Upper lobe of left lung (tissue), 4 donors: ENCODE data around the gene UBQLN1.

Experiments
- CTCF ChIP-seq, 6 experiments: fragments of 450-650 bp in 4 of 6; fragments of 200-600 bp in 2 of 6; sonication (generic) in 2 of 6; IDR thresholded peaks; one replicate each; pipeline ENCODE4 v1.5.1; 2016 to 2019; ENCODE audit warnings: antibody characterized with exemption in 6 of 6
- EP300 ChIP-seq, 4 donors: sonication (generic); formaldehyde crosslinking; IDR thresholded peaks; one replicate each; pipeline ENCODE4 v1.5.1; 2017; ENCODE audit warnings: antibody characterized with exemption in 4 of 4, control low read depth in 2 of 4
- POLR2A ChIP-seq, 4 donors: fragments of 450-650 bp; IDR thresholded peaks; one replicate each; pipeline ENCODE4 v1.5.1; 2016 to 2017; ENCODE audit warnings: antibody characterized with exemption in 4 of 4, mild to moderate bottlenecking in 2 of 4

- TF ChIP-seq CTCF (IDR thresholded peaks at IDR 0.05) (no peak), POLR2A (IDR thresholded peaks at IDR 0.05) (no peak), EP300 (IDR thresholded peaks at IDR 0.05) (no peak)
Measured at GRCh38 chr9:83656032-83656680, 51.6 kb downstream of the UBQLN1 start.
